GM19043 (cell line): ENCODE data around the gene GRIK4.

Experiments used
- ATAC-seq: cut with Tn5 transposase; IDR thresholded peaks from one replicate; pipeline ENCODE4 v1.9.1; 2021; ENCODE audit warnings: low read depth; ENCODE audit not compliant: unreplicated experiment

Gene GRIK4

DNA sequence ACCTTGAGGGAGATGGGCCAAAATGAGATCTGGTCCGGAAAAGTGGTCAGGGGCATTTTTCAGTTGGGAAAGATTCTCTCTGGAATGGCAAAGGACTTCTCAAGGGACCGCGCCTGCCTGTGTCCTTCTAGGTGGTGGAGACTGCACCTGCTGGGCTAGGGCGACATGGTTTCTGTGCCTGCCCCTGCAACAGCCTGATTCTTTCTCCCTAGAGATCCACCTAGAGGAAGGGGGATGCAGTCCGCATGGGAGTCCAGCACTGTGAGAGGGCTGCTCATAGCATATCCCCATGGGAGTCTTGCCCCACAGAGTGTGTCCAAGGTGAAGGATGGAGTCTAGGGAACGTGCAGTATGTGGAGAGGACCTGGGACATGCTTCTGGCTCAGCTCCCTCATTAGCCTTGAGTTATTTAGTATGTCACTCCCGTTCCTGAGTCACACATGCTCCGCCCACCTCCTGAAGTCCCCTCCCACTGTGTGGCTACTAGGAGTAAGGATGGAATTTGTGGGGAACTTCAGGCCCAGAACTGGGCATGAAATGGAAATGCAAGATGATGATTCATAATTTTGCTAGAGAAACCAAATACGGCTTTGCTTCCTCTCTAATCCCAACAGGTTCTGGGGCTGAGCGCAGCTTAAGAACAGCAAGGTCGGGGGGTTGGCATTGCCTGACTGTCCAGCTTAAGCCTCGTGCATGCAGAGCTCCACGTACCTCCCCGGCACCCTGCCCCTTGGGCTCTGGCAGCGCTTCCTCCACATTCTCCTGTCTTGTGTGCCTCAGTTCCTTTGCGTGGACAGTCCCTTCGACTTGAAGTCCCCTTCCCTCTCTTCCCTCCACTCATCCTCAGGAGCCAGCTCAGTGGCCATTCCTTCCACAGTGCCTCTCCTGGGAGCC, 35.0 kb downstream of the GRIK4 start:
- ATAC-seq = no peak

DNA sequence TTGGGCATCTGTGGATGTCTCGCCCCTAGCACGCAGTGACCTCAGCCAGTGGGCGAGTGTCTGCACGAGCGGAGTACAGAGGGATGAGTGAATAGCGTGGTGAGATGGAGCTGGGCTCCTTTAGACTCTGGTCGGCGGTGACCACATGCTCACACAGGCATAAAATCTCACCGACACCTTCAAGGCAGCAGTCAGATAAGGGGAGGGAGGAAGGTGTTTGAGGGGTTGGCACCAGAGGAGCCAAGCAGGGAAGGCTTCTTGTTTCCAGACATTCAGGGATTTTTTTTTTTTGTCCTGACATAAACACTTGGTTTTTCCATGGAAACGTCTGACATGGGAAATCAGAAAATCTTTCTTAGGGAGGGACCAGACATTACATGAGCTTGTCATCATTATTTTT, 35.8 kb downstream of the GRIK4 start:
- ATAC-seq = no peak

DNA sequence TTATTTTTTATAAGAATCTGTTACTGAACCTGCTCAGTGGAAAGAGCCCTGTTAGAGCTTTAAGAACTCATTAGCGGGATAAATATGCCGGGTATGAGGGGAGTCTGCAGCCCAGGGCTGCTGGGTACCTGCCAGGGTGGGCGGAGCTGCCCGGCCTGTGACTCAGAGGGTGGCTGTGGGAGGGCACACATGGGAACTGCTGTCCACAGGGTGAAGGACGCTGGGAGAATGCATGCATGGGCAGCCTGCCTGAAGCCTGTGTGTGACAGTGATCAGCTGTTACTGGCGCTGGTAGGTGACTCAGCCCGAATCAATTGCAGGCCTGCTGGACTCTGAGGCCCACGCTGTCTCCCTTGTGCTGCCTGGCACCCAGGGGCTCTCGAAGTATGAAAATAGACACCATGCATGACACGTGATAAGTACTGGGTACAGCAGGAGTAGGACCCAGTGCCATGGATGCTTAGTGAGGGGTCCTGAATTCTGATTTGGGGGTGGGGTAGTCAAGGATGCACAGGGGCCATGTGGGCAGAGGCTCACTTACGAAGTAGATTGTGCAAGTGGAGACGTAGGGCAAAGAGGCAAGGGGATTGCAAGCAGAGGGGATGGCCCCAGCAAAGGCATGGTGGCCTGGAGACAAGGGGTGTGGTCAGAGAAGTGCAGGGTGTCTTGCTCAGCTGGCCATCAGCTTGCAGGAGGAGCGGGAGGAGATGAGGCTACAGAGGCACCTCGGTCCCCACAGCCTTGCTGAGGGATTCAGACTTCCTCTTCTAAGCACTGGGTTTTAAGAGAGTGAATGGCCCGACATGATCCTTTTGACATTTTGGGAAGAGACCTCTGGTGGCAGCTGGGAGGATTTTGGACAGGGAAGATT, 36.5 kb downstream of the GRIK4 start:
- no peak for ATAC-seq

DNA sequence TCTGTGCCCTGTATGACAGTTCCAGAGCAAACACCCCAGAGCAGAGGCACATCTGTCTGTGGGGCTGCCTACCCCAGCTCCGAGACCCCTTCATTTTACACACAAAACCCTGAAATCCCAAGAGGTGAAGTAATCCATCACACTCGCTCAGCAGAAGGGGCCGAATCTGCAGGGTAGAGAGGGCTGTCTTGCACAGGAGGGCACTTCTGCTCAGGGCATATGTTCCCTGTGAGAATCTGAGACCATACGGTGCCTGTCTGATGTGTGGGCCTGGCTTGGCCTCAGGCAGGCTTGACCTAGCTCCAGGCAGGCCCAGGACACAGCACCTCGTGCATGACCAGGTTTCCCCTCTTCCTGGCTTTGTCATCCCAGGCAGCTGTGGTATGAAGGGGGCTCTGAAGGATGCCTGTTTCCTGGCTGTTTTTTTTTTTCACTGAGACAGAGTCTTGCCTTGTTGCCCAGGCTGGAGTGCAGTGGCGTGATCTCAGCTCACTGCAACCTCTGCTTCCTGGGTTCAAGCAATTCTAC, 37.2 kb downstream of the GRIK4 start:
- ATAC-seq = no peak

DNA sequence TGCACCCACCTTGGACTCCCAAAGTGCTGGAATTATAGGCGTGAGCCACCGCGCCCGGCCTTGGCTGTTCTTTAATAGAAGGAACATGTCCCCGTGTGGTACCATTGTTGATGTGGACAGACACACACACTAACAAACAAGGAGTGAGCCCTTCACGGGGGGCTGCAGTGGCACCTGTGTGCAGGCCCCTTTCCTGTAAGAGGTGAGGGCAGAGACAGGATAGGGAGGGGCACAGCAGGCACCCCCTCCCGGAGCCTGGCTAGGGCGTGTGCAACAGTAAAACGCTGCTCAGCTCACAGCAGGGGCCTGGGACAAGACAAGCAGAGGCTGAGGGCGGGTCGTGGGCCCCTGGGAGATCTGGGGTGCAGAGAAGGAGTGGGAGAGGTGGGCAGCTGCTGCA, 37.8 kb downstream of the GRIK4 start:
- no peak for ATAC-seq

DNA sequence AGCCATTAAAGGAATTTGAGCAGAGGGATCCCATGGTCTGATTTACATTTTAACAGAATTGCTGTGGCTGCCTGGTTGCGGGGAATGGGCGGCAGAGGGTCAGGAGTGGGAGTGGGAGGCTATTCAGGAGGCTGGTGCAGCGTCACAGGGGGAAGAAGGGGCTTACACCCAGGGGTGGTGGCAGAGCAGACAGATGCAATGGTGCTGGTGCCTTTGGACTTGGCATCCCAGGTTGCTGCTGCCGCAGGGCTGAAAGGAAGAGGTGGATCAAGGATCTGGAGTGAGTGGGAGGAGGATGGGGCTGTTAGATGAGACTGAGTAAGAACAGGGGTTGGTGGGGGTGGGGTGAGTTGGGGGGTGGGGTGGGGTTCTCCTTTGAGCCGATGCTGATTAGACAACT, 38.5 kb downstream of the GRIK4 start:
- no peak for ATAC-seq

DNA sequence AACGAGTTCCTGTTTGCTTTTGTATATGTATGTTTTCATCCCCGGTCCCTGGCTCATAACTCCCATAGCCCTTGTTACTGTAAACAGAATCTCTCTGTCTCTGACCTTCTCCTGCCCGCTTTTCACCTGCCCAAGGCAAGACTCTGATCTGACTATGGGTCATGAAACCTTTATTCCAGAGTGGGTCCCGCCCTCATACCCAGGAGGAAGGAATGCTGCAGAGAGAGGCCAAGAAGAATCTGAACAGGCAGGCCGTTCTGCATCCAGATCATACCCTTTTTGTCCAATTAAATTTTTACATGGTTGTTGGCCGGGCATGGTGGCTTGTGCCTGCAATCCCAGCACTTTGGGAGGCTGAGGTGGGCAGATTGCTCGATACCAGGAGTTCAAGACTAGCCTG, 39.6 kb downstream of the GRIK4 start:
- no peak for ATAC-seq

DNA sequence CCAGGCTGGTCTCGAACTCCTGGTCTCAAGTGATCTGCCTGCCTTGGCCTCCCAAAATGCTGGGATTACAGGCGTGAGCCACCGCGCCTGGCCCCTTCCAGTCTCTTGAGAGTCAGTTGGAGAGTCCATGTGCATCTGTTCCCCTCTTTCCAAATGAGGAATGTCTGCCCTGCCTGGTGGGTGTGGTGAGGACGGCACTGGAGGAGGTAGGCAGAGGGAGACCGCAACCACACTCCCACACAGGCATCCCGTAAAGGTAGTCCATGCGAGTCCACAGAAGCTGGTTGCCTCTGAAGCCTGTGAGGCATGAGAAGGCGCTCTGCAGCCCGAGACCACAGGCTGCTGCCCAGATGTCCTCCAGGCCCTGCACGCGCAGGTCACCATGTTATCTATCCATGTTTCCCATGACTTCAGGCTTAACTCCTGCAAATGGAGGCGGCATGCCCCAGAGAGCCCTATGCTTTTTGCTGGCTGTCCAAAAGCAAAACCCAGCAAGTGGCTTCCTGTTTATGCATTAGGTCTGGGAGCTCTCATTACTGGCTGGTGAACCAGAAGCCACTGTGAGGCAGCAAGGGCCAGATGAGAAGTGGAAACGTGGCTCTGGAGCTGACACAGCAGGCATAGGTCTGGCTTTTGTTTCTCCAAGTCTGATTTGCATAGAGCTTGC, 43.4 kb downstream of the GRIK4 start:
- ATAC-seq = no peak

DNA sequence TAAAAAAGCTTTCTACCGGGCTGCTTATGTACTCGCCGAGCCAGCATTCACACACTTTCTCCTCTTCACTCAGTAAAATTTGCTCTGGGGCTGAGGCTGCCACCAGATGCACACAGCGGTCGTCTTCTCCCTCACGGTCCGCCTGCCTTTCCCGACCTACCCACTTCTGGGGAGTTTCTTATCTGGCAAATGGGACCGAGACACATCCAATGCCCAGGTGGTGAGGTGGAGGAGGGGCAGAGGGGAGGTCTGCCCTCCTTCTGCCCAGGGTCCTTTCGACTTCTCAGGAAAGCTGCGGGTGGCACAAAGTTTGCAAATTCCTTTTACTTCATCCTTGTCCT, 43.9 kb downstream of the GRIK4 start:
- no peak for ATAC-seq

DNA sequence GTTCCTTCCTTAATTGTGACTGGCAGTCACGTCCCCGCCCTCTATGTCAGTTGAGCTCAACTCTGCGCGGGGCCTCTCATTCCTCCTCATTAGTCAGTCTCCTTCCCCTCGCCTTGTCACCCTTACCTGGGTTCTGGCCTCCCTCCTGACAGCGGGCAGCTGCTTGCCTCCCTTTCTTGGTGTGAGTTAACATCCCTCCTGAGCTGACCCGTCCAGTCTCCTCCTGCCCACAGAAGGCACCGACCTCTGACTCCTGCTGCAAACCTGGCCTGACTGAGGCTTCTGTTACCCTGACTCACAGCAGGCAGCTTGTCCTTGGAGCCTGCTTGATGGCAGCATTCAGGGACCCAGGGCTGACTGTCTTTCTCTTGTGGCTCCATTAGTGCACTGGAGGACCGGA, 45.2 kb downstream of the GRIK4 start:
- no peak for ATAC-seq

DNA sequence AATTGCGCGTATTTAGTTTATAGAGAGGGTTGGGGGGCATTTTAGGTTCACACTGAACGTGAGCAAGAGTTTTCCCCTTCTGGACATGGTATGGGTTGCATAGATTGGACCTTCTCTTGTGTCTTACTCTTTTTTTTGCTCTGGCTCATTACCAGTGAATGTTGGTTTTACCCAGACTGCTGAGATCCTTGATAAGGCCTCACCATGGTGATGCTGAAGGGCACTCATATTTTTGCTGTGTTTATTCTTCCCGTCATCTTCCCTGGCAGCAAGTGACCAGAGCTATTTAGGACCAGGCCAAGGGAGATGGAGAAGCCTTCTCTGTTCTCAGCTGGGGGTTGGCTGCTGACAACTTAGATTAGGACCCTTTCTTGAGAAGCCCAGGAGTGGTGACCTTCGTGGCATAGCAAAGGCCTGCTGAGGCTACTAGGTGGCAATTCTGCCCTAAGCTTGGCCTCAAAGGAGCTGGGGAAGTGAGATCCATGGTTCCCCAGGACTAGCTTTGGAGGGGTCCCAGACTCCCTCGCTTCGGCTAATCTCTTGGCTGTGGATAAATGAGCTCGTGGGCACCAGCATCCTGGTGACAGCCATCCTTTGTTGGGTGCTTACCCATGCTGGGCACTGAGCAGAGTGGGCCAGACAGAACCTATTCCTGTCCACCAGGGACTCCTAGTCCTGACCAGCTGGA, 47.3 kb downstream of the GRIK4 start:
- ATAC-seq = no peak

DNA sequence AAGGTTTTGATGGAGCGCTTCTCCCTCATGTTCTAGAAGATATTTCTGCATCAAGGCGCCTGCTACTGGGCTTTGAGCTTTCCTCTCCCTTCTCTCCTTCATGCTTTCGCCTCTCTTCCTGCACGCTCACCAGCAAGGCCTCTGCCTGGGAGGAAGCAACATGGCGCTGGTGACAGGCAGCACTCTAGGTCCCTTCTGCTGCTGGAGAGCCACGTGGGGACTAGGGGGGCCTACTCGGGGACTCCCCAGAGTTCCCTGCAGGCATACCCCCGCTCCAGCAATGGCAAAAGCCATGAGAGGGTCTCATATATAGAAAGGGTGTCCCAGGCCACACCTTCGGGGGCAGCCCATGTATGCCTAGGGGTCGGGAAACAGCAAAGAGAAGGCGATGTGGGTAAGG, 49.7 kb downstream of the GRIK4 start:
- ATAC-seq = no peak

DNA sequence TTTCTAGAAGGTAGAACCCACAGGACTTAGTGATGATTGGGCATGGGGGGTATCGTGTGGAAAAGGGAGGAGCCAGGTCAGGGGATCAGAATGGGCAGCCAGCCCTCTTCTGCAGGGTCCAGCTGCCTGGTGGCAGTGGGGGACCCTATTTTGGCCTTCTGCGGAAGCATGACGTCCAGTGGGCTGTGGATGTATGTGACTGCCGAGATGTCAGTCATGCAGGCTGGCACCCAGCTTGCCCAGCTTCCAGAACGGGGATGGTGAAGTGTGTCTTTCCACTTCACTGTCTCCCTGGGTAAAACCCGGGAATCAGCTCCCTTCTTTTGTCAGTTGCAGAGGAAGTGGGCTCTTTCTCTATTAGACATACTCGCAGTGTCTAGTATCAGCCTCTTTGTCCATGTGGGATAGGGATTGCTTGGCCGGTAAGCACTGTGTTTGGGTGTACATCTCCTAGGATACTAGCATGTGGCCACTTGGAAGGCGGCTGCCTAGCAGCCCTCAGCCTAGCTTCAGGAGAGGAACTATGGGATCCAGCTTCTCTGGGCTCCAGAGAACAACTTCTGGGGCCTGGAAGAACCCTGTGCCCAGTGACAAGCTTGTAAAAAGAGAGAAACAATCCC, 51.4 kb downstream of the GRIK4 start:
- no peak for ATAC-seq

DNA sequence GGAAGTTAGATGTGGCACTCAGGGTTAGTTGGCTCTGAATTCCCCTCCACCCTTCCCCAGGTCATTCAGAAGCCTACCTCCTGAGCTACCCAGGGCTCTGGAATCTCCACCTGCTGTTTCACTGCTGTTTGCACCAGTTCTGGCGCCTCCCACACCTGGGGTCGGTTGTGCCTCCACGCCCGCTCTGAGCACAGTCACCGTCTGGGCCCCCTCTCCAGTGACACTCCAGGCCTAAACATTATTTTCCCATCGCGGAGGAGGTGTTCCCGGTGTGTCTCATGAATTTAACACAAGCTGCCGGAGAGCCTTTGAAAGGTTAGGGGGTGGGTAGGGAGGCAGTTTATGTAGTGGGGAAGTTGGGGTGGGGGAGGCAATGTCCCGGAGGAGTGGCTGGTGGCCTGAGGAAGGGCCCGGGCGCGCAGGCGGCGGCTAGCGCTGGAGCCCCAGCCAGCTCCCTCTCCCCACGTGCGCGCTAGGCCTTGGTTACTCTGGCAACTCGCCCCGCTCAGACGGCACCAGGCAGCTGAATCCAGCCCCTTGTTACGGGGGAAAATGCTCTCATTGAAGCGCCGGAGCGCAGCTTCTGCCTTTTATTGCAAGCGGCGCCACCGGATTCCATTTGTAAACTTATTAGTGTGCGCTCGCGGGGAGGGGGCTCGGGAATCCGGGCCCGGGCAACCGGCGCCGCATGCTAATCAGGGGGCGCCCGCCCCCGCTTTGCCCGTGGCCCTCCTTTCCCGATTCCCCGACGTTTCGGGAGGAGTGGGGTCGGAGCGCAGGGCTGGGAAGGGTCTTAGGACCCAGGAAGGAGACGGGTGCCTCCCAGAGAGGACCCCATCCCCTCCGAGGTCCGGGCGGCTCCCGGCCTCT, 52.4 kb downstream of the GRIK4 start:
- ATAC-seq = no peak

DNA sequence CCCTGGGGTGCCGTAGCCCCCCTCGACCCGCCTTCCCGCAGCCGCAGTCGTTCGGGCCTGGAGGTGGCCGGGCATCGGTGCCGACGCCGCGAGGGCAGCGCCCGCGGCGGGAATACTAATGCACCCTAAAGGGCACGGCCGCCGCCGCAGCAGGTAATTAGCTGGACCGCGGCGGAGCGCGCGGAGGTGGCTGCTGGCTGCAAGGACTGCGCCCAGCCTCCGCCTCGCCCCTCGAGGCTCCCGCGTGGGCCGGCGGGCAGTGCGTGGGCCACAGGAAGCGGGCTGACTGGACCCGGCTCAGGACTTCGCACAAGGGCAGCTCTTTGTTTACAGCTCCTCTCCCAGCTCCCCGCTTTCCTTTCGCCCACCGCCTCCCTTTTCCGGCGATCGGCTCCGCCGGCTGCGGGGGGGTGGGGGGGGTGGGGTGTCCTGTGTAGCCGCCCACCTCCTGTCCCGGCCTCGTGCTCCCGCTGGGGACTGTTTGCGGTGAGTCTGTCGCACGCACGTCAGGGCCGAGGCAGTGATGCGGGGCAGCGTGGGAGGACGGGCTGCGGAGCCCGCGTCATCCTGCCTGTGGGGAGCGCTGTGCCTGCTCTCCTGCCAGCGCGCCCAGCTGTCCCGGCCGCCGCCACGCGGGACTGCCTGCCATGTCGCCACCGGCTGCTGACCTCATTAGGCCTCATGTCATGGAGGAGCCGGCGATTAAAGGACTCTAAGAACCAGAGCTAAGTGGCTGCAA, 53.2 kb downstream of the GRIK4 start:
- ATAC-seq = peak; percentile 72

DNA sequence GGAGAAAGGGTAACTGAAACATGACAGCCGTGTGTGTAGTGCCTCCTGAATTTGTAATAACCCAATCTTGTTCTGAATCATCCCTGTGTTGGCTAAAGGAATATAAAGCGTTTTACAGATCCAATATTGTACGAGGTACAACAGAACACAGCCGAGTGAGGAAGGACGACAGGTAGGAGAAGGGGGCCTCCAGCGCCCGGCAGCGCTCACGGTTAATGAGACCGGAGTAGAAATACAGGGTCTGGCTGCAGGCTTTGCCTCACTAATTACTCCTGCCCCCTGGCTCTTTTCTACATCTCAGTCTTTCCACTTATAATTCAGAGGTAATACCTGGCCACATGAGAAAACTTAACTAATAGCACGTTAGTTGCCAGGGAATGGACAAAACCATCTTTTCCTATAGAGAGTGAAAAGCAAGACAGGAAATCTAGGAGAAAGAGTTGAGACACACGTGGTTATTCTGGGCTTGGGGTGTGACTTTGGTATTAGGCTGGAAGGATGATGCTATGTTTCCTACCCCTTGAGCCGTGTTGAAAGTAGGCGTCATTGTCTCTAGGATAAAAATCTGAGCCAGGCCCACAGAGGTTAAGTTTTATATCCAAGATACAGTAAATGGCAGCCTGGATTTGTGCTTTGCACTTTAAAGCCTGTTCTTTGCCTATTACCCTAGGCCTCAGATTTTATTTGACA, 54.1 kb downstream of the GRIK4 start:
- no peak for ATAC-seq

DNA sequence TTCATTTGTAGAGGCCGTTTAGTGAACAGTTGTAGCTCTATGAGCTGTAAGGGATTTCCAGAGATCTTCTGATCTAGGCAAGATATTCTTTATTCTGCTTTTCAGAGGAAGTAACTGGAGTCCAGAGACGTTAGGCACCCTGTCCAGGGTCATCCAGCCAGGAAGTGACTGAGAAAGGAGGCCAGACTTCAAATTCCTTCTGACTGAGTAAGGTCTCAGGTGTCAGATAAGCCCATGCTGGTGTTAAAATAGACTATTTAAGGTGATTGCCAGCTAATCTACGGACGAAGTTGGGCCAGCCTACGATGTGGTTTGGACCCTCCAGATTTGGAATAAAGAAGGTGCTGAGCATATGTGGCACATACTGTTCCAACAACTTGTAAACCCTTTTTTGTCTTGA, 54.6 kb downstream of the GRIK4 start:
- ATAC-seq = no peak
